RWPE1 (cell line): Measurements from ENCODE around the gene ZC3H8.

Experiments used
- CTCF ChIA-PET: fragments of 350-600 bp; sonication (Branson Sonifier 250); formaldehyde crosslinking; extraction: SDS; loops from one replicate; lab custom pipeline; 2021; lab: Yijun Ruan, JAX
- POLR2A ChIA-PET: fragments of 400-600 bp; formaldehyde crosslinking; extraction: SDS; loops from one replicate; lab custom pipeline; 2020; ENCODE audit warnings: antibody characterized with exemption; ENCODE audit not compliant: low non-redundant PET; lab: Yijun Ruan, JAX
- DNase-seq: peaks from one replicate; pipeline ENCODE4 v3.0.0; 2012; ENCODE audit warnings: low spot score
- H3K27ac ChIP-seq: fragments of 450-650 bp; 2 replicates; pipeline ENCODE4 v1.5.1; 2017
- TF ChIP-seq, protein P1 (sequence below): fragments of 450-650 bp; conservative IDR thresholded peaks from 2 replicates; pipeline ENCODE4 v1.5.1; 2017; ENCODE audit warnings: low read depth, mild to moderate bottlenecking

Gene ZC3H8

DNA sequence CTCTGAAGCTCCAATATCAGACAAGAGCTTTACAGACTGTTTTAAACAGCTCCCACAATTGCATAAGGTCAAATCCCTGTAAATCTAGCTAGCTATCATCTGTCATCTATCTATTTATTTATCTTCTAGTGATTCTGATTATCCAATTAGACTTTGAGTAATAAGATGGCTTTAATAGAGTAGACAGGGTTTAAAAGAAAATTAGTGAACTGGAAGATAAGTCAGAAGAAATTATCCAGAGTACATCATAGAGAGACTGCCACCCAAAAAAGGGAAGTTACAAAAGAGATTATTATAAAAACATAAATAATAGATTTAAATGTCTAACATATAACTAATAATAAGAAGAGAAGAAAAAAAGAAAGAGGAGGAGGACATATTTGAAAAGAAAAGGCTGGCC lies 8.0 kb upstream of the ZC3H8 start:
- CTCF ChIA-PET: no interaction called here
- POLR2A ChIA-PET: no interaction called here
- TF ChIP-seq, protein P1, sequence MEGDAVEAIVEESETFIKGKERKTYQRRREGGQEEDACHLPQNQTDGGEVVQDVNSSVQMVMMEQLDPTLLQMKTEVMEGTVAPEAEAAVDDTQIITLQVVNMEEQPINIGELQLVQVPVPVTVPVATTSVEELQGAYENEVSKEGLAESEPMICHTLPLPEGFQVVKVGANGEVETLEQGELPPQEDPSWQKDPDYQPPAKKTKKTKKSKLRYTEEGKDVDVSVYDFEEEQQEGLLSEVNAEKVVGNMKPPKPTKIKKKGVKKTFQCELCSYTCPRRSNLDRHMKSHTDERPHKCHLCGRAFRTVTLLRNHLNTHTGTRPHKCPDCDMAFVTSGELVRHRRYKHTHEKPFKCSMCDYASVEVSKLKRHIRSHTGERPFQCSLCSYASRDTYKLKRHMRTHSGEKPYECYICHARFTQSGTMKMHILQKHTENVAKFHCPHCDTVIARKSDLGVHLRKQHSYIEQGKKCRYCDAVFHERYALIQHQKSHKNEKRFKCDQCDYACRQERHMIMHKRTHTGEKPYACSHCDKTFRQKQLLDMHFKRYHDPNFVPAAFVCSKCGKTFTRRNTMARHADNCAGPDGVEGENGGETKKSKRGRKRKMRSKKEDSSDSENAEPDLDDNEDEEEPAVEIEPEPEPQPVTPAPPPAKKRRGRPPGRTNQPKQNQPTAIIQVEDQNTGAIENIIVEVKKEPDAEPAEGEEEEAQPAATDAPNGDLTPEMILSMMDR: no peak
- H3K27ac ChIP-seq: no peak overlapping the region
- no peak for DNase-seq

DNA sequence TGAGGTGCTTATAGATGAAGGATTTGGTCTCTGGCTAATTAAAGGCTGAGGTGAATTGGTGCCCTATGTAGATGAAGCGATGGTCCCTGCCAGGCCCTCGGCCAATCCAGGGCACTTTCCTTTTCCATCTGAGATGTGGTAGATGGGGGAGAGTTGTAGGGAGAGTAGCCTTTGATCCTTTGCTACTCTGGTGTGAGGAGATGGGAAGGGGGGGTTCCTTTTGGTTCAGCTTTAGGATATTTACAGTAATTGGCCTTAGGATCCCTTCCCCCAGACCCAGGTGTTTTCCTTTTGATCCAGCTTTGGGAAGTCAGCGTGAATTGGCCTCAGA lies 5.4 kb upstream of the ZC3H8 start:
- CTCF ChIA-PET: interaction anchor here (0.6 to 1.3 kb wide), 2 partner anchors 209 to 241 kb away, joined by 3 read pairs; no protein-coding TSS in a partner anchor
- no peak for DNase-seq
- TF ChIP-seq, protein P1: no peak
- POLR2A ChIA-PET: no interaction called here
- no peak overlapping the region for H3K27ac ChIP-seq

DNA sequence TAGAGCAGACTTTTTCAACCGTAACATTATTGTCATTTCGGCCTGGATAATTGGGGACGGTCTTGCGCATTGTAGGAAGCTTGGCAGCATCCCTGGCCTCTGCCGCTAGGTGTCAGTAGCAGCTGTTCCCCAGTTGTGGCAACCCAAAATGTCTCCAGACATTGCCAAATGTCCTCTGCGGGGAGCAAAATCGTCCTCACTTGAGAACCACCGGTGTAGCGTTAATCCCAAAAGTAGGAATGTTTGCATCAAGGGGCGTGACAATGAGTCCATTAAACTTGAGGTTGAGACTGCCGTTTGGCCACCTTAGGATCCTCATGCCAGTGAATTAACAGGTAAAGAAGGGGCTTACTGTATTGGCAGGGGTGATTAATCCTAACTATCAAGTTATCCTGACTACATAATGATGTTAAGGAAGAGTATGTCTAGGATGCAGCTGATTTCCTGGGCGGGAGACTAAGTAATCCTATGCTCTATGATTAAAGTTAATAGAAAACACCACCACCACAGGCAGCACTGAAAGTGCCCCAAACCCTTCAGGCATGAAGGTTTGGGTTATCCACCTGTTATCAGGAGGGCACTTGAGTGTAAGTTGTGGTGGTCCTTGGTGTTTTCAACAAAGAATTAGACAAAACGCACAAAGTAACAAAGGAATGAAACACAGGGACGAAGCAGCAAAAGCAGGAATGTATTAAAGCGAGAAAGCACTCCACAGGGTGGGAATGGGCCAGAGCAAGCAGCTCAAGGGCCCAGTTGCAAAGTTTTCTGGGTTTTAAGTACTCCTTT lies 4.9 kb upstream of the ZC3H8 start:
- TF ChIP-seq, protein P1: peak; percentile 94
- POLR2A ChIA-PET: no interaction called here
- DNase-seq: peak; percentile 48
- H3K27ac ChIP-seq: no peak overlapping the region
- CTCF ChIA-PET: interaction anchor here (0.6 to 1.3 kb wide), 8 partner anchors 13 to 365 kb away, joined by 3 to 5 read pairs (median 3); partner anchors contain the start of gene RGPD8

DNA sequence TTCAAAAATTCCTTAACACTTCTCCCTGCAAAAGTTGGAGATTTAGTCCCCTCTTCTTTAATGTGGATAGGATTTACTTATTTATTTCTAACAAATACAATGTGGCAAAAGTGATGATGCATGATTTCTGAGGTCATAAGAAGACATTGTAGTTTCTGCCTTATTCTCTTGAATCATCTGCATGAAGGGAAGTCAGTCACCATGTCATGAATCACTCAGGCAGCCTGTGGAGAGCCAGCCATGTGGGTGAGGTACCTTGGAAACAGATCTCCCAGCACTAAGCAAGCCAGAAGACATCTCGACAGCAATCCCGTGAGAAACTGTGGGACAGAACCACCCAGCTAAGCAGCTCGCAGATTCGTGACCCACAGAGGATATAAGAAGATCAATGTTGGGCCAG lies 2.7 kb upstream of the ZC3H8 start:
- CTCF ChIA-PET: interaction anchor here (0.6 kb wide), 1 partner anchor 59 kb away, joined by 3 read pairs; no protein-coding TSS in a partner anchor
- POLR2A ChIA-PET: no interaction called here
- no peak for DNase-seq
- TF ChIP-seq, protein P1: no peak
- H3K27ac ChIP-seq: no peak overlapping the region

DNA sequence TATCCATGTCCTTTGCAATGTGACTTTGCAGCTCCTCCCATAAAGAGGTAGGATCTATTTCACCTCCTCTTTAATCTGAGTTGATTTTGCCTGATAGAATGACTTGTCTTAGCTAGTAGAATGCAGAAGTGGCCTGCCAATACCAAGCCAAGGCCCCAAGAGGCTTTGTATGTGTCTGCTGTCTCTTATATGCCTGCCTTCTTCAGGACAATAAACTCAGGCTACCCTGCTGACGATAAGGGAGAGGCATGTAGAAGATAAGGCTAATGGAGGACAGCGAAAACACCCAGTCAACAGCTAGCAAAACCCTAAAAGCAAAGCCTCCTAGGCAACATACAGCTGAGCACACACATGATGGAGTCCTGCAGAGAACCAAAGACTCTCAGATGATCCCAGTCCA lies 1.8 kb upstream of the ZC3H8 start:
- H3K27ac ChIP-seq: no peak overlapping the region
- CTCF ChIA-PET: no interaction called here
- no peak for DNase-seq
- TF ChIP-seq, protein P1: no peak
- POLR2A ChIA-PET: no interaction called here

DNA sequence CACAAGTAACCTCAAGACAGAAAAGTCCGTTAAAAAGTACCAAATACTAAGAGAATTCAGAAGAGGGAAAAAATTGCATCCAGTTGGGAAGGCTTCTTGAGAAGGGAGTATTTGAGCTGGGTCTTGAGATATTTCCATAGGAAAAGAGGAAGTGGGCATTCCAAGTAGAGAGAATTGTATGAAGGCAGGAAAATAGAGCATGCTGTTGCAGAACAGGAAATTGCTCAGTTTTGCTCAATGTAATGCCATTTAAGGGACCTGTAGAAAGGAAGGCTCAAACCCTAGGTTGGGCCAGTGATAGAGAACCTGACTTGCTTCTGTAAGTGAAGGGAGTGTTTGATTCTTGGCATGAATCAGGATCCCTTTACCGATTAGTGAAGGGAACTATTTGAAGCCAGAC lies 1.0 kb upstream of the ZC3H8 start:
- H3K27ac ChIP-seq: no peak overlapping the region
- DNase-seq: no peak
- TF ChIP-seq, protein P1: no peak
- POLR2A ChIA-PET: no interaction called here
- CTCF ChIA-PET: no interaction called here
